ENCODE data around the gene ANO3. TPM values are rescaled to one million over a fixed set of nuclear protein-coding genes. Genes with fewer than 3 reads are reported as not detected.

ANO3 gene
- total and polyA plus RNA-seq, 2 of the 8 experiments (the other 6 are each of a cell fraction or from before 2014, with no cell fraction given) = not detected

- Histone ChIP-seq H3K56ac (replicated peaks; ENCODE audit: insufficient read length, low read depth, low read length) (no peak overlapping the region), H2AK5ac (ENCODE audit: low read depth, low read length) (no peak overlapping the region), H3K27me3 (replicated peaks in 1 of 4; ENCODE audit: control insufficient read depth in 3 of 4, extremely low read depth in 1 of 4, insufficient read depth in 3 of 4, low read length in 3 of 4) (no peaks in the 10 kb centered on the region), H2BK20ac (ENCODE audit: low read length) (no peak overlapping the region), H3K23me2 (ENCODE audit: low read depth, low read length) (no peaks in the 10 kb centered on the region), H3K4me1 (replicated peaks in 1 of 4; ENCODE audit: control insufficient read depth in 3 of 4, insufficient read depth in 4 of 4, low read length in 3 of 4) (no peaks in the 10 kb centered on the region), H4K8ac (ENCODE audit: extremely low read depth, insufficient read depth, low read length) (no peak overlapping the region), H4K91ac (replicated peaks; ENCODE audit: insufficient read length, low read length) (no peak overlapping the region), H3K36me3 (ENCODE audit: control insufficient read depth in 2 of 4, insufficient read depth in 4 of 4, low read length in 3 of 4) (no peaks in the 10 kb centered on the region), H2BK5ac (ENCODE audit: low read depth, low read length) (no peak overlapping the region), H2AFZ (ENCODE audit: low read length) (no peak overlapping the region), H2BK120ac (replicated peaks; ENCODE audit: low read depth, low read length) (no peak overlapping the region), H3K4ac (replicated peaks; ENCODE audit: insufficient read length, low read depth, low read length) (no peak overlapping the region), H4K20me1 (replicated peaks in 1 of 2; ENCODE audit: control insufficient read depth in 1 of 2, insufficient read depth in 2 of 2, low read length in 2 of 2) (no peaks in the 10 kb centered on the region), H3K27ac (ENCODE audit: low read depth, low read length) (no peak overlapping the region), H3K9me3 (ENCODE audit: insufficient read depth in 2 of 2, low read depth in 1 of 2, low read length in 1 of 2) (no peaks in the 10 kb centered on the region), H4K5ac (ENCODE audit: insufficient read length, low read depth, low read length) (no peak overlapping the region), H3K23ac (ENCODE audit: insufficient read length) (no peak overlapping the region), H2BK12ac (ENCODE audit: low read depth, low read length) (no peak overlapping the region), H3K79me2 (ENCODE audit: control insufficient read depth in 1 of 2, insufficient read depth in 2 of 2, low read length in 2 of 2) (no peaks in the 10 kb centered on the region), H3K79me1 (ENCODE audit: low read depth, low read length) (no peaks in the 10 kb centered on the region), H3K18ac (ENCODE audit: extremely low read depth, low read length) (no peak overlapping the region), H2BK15ac (ENCODE audit: low read length) (no peak overlapping the region), H3K4me2 (ENCODE audit: insufficient read depth in 1 of 2, low read depth in 2 of 2, low read length in 2 of 2) (no peak overlapping the region), H3K9ac (replicated peaks in 1 of 4; ENCODE audit: extremely low read depth in 1 of 4, low read depth in 3 of 4, low read length in 3 of 4) (no peak overlapping the region), H3K14ac (ENCODE audit: insufficient read length) (no peak overlapping the region), H3K4me3 (ENCODE audit: extremely low read depth in 1 of 4, insufficient read depth in 2 of 4, low read depth in 3 of 4, low read length in 4 of 4) (no peak overlapping the region)
- ChIA-PET CTCF (ENCODE audit: partially characterized antibody) (interaction anchor here (0.7 kb wide), 1 partner anchor 14 kb away, joined by 4 read pairs; the partner anchor contains the start of gene MUC15), POLR2A (ENCODE audit: partially characterized antibody) (no interaction called here)
- FAIRE-seq (no peak), DNase-seq (ENCODE audit: low read depth in 1 of 2, low spot score in 2 of 2) (no peak)
- WGBS, 2 experiments (ENCODE audit: extremely low coverage in 1 of 2, insufficient coverage in 1 of 2, insufficient read length in 1 of 2, insufficient replicate concordance in 2 of 2, low coverage in 1 of 2, low lambda C conversion rate in 2 of 2, missing lambda C conversion rate in 1 of 2) = 85% methylated on average over 4 of the region's 4 CpGs; no CpG with 5 or more reads in 1 of the 2 experiments
- no peak for TF ChIP-seq SUZ12 (IDR thresholded peaks at IDR 0.05; ENCODE audit: low read length)
- TF ChIP-seq CBX8 (IDR thresholded peaks at IDR 0.05; ENCODE audit: borderline replicate concordance, low read depth, low read length) = no peak
- no peak for TF ChIP-seq SRF (IDR thresholded peaks at IDR 0.05; ENCODE audit: low read depth, low read length)
- TF ChIP-seq RAD21 (IDR thresholded peaks at IDR 0.05 in 1 of 2, conservative IDR thresholded peaks at IDR 0.05 in 1 of 2; ENCODE audit: low read depth in 2 of 2, low read length in 2 of 2) = no peak
- no peak for TF ChIP-seq TAF7 (optimal IDR thresholded peaks at IDR 0.05; ENCODE audit: borderline replicate concordance, low read depth, low read length)
- TF ChIP-seq YY1 (IDR thresholded peaks at IDR 0.05; ENCODE audit: low read depth, low read length) = no peak
- no peak for TF ChIP-seq EGR1 (IDR thresholded peaks at IDR 0.05; ENCODE audit: borderline replicate concordance, low read depth, low read length)
- TF ChIP-seq SAP30 (IDR thresholded peaks at IDR 0.05; ENCODE audit: insufficient read depth, insufficient replicate concordance, low read length) = no peak
- TF ChIP-seq KDM4A (IDR thresholded peaks at IDR 0.05; ENCODE audit: low read depth, low read length, severe bottlenecking) = no peak
- no peak for TF ChIP-seq TCF12 (IDR thresholded peaks at IDR 0.05; ENCODE audit: low read depth, low read length)
- no peak for TF ChIP-seq TEAD4 (IDR thresholded peaks at IDR 0.05; ENCODE audit: low read depth, low read length)
- no peak for TF ChIP-seq EP300 (IDR thresholded peaks at IDR 0.05; ENCODE audit: borderline replicate concordance in 1 of 2, low read depth in 2 of 2, low read length in 2 of 2)
- TF ChIP-seq RFX5 (IDR thresholded peaks at IDR 0.05; ENCODE audit: borderline replicate concordance, low read depth, low read length) = no peak
- no peak for TF ChIP-seq CHD1 (IDR thresholded peaks at IDR 0.05; ENCODE audit: low read depth, low read length)
- TF ChIP-seq SP1 (IDR thresholded peaks at IDR 0.05; ENCODE audit: low read depth, low read length) = no peak
Measured at GRCh38 chr11:26558190-26558589, 226.3 kb downstream of the ANO3 start.
